ACHN (cell line): Measurements from ENCODE around the gene HRG.
"Not testable (repeated sequence)": the region's sequence is repeated elsewhere in the genome, so short reads cannot be mapped to it uniquely, and the experiment has no call there.

Experiments
- DNase-seq: peaks from one replicate; pipeline ENCODE4 v3.0.0-alpha.2; 2015
- in situ Hi-C: cut with HindIII; loops from 2 replicates; pipeline ENCODE4 v1.10.0; 2017; ENCODE audit warnings: low sequenced_read_pairs, low pct_ligation_motif_present, low pct_unique_long_range_greater_than_20kb

HRG gene

GRCh38 chr3:186669378-186670084 lies 3.7 kb downstream of the HRG start:
- in situ Hi-C loops = no loop called here
- DNase-seq = no peak

- in situ Hi-C loops = no loop called here
- DNase-seq = no peak
Observed at GRCh38 chr3:186670155-186670554, 4.3 kb downstream of the HRG start.

- in situ Hi-C loops = no loop called here
- no peak for DNase-seq
Observed at GRCh38 chr3:186671051-186671450, 5.2 kb downstream of the HRG start.

GRCh38 chr3:186678604-186679003 lies 12.8 kb downstream of the HRG start:
- in situ Hi-C loops = no loop called here
- no peak for DNase-seq

- DNase-seq = no peak
- in situ Hi-C loops = no loop called here
Observed at GRCh38 chr3:186679151-186679550, 13.3 kb downstream of the HRG start.

- in situ Hi-C loops = no loop called here
- DNase-seq = no peak
Observed at GRCh38 chr3:186680869-186681268, 15.1 kb downstream of the HRG start.

GRCh38 chr3:186682812-186683211 lies 17.0 kb downstream of the HRG start:
- in situ Hi-C loops = no loop called here
- DNase-seq = no peak

- in situ Hi-C loops = no loop called here
Observed at GRCh38 chr3:186683979-186684378, 18.2 kb downstream of the HRG start.

GRCh38 chr3:186686475-186686874 lies 20.7 kb downstream of the HRG start:
- in situ Hi-C loops, DNase-seq: not testable (repeated sequence)

More at GRCh38 chr3:186683979-186684378, 18.2 kb downstream of the HRG start:
- no peak for DNase-seq

- in situ Hi-C loops = no loop called here
- DNase-seq = no peak
Observed at GRCh38 chr3:186687120-186687651, 21.4 kb downstream of the HRG start.

- in situ Hi-C loops, DNase-seq: not testable (repeated sequence)
Observed at GRCh38 chr3:186690304-186690703, 24.5 kb downstream of the HRG start.

GRCh38 chr3:186691676-186692075 lies 25.9 kb downstream of the HRG start:
- DNase-seq = no peak
- in situ Hi-C loops = no loop called here

GRCh38 chr3:186693843-186694242 lies 28.0 kb downstream of the HRG start:
- in situ Hi-C loops = no loop called here
- DNase-seq = no peak

- in situ Hi-C loops = no loop called here
- no peak for DNase-seq
Observed at GRCh38 chr3:186694288-186695032, 28.6 kb downstream of the HRG start.

- no peak for DNase-seq
- in situ Hi-C loops = no loop called here
Observed at GRCh38 chr3:186696522-186696921, 30.7 kb downstream of the HRG start.

- DNase-seq = no peak
- in situ Hi-C loops = no loop called here
Observed at GRCh38 chr3:186697510-186697909, 31.7 kb downstream of the HRG start.

- DNase-seq = no peak
- in situ Hi-C loops = no loop called here
Observed at GRCh38 chr3:186700267-186700666, 34.5 kb downstream of the HRG start.

- DNase-seq, in situ Hi-C loops: not testable (repeated sequence)
Observed at GRCh38 chr3:186702451-186702850, 36.6 kb downstream of the HRG start.

- DNase-seq = no peak
- in situ Hi-C loops = no loop called here
Observed at GRCh38 chr3:186705882-186706780, 40.3 kb downstream of the HRG start.
